T-cell (primary cell): ENCODE measurements around the gene PITPNM2. TPM values are rescaled to one million over a fixed set of nuclear protein-coding genes. Genes with fewer than 3 reads are reported as not detected.

Source experiments
- total RNA-seq, 35 experiments: library from RNA in 6 of 35; stranded (reverse) in 6 of 35; fragments of 120-200 nt in 1 of 35; gene quantifications; one replicate each; pipeline versions ENCODE4 v1.2.1 to v1.2.4 and lab custom pipeline; 2013 to 2026

Gene PITPNM2
- total RNA-seq, 5 donors from 2014 or later (not counting 1 experiment from before 2014, with no cell fraction given) = 32.0 to 56.5 (median 34.8) TPM

Other genes with a start within 250 kb of the PITPNM2 start
- 1 to 10 TPM; 5.6 to 7.2 (median 6.1) TPM for gene ABCB9, start 184.6 kb downstream of the PITPNM2 start, total RNA-seq
- 10 to 100 TPM; 17.4 to 45.3 (median 43.7) TPM for gene OGFOD2, start 175.8 kb downstream of the PITPNM2 start, total RNA-seq
- 100 to 1,000 TPM; 134 to 231 (median 204) TPM for gene ARL6IP4, start 170.4 kb downstream of the PITPNM2 start, total RNA-seq
- gene MPHOSPH9, start 82.1 kb upstream of the PITPNM2 start, total RNA-seq = 100 to 1,000 TPM in 1 of 5 donors, 10 to 100 TPM in 4; 48.5 to 105 (median 56.3) TPM
- 10 to 100 TPM; 33.7 to 49.7 (median 42.4) TPM for gene MTRFR, start 82.3 kb upstream of the PITPNM2 start, total RNA-seq
- 10 to 100 TPM in 1 of 5 donors, 1 to 10 TPM in 4; 3.5 to 10.8 (median 8.5) TPM for gene CDK2AP1, start 120.8 kb upstream of the PITPNM2 start, total RNA-seq
- gene SBNO1, start 213.8 kb upstream of the PITPNM2 start, total RNA-seq = 10 to 100 TPM; 36.1 to 42.1 (median 38.6) TPM
- gene KMT5A, start 233.0 kb upstream of the PITPNM2 start, total RNA-seq = 10 to 100 TPM; 21.1 to 34.2 (median 31.8) TPM